SKM-1 treated with dmso at 0.1 percent for 144 hours (cell line): ENCODE measurements around the gene NPAS2.
A peak's percentile ranks its signal among the peaks of the same experiment; 100 is the strongest.

Experiments used
- DNase-seq: peaks from one replicate; lab custom pipeline; 2025; ENCODE audit not compliant: unreplicated experiment; lab: John Stamatoyannopoulos, UW

The NPAS2 gene

DNA sequence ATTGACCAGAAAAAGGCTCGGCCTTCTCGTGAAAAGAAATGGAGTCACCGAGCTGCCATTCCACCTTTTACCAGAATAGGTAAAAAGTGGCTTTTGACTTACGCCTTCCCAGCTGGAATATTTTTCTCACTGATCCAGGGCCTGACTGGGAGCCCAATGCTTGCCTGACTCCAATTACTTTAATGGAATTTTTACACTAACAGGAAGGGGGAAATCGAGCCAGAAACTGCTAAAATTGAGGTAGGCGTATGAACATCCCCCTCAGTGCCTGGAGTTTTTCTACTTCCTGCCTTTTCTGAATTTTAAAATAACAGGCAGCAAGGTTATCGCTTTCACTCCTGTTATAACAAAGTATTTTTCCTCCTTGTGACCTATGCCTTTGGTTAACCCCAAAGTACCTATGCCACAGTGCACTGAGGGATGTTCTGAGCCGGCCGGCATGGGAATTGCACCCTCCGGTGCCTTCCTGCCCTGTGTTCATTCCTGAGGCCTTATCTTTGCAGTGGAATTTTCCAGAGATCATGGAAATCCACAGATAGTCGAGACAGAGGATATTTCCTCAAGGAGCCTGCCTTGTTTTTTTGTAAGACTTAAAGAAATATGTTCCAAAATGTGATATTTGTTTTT lies 163.9 kb downstream of the NPAS2 start:
- DNase-seq = no peak

DNA sequence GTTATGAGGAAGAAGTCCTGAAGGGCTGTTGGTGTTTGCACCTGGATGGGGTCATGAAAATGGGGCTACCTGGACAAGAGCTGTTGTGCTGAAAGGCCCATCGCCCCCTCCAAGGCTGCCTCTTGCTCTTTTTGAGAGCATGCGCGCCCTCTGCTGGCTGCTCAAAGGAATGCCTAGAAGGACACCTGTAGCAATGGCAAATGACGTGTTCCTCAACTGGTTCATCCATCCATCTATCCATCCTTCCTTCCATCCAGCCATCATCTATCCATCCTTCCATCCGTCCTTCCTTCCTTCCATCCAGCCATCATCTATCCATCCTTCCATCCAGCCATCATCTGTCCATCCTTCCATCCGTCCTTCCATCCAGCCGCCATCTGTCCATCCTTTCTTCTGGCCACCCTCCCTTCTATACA lies 165.0 kb downstream of the NPAS2 start:
- peak; percentile 58 for DNase-seq

DNA sequence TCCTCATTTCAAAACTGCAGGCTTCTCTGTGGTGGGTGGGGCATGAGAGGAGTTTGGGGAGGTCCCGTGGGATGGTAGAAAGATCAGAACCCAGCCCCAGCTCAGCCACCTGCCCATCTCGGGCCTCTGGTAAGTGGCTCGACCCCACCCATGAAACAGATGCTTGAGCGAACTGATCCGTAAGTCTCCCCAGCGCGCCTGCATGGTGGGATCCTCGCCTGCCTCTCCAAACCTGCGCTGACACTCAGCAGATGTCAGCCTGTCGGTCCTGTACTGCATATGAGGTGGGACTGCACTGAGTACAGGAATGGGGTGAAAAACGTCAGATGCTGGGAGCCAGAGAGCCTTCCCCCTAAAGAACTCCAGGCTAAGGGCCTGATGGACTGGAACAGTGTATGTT lies 166.2 kb downstream of the NPAS2 start:
- DNase-seq = no peak

DNA sequence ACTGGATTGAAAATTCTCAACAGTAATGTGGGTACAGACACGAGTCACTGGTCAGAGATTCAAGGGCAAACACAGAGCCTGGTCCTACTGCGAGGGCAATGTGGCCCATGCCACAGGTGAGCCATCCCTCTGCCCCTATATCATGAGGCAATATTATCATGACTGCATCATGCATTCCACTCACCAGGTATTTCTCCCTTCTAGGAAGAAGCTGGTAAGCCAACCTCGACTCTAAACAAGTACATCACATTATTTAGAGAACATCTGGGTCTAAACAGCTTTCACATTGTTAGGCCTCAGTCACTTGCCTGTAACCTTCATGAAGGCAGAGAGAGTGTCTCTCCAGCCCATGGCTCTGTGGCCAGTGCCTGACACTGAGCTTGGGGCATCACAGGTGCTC lies 167.6 kb downstream of the NPAS2 start:
- no peak for DNase-seq

DNA sequence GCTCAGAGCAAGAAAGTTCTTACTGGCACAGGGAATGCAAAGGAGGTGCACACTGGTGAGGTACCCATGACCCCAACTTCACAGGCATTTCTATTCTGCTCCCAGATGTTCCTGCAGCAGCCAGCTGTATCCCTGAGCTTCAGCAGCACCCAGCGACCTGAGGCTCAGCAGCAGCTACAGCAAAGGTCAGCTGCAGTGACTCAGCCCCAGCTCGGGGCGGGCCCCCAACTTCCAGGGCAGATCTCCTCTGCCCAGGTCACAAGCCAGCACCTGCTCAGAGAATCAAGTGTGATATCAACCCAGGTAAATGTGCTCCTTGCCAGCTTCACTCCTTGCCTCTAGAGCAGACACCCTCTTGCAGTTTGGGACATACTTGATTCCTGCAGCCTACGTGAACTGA lies 168.0 kb downstream of the NPAS2 start:
- DNase-seq = no peak

DNA sequence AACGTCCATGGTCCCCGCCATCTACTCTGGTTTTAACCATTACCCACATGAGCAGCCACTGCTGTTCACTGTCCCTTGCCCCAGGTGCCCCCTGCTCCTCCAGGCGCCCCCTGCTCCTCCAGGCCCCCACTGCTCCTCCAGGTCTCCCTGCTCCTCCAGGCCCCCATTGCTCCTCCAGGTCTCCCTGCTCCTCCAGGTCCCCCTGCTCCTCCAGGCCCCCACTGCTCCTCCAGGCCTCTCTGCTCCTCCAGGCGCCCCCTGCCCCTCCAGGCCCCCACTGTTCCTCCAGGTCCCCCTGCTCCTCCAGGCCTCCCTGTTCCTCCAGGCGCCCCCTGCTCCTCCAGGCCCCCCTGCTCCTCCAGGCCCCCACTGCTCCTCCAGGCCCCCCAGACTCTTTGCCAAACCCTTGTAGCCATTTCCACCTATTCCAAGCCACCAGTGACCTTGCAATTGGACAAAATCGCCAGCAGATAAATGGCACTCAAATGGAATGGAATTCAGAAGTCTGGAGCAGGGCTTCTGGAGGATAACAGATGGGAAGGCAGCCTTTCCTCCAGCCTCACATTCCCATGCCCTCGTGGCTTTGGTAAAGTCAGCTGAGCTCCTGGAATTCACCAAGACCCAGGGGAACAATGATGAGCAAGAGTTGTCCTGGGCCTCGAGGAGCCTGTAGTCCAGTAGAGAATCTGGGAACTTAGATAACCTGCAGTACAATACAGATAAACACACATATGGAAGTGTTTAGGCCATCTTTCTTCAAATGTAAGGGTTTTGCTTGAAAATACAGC lies 168.9 kb downstream of the NPAS2 start:
- DNase-seq = no peak

DNA sequence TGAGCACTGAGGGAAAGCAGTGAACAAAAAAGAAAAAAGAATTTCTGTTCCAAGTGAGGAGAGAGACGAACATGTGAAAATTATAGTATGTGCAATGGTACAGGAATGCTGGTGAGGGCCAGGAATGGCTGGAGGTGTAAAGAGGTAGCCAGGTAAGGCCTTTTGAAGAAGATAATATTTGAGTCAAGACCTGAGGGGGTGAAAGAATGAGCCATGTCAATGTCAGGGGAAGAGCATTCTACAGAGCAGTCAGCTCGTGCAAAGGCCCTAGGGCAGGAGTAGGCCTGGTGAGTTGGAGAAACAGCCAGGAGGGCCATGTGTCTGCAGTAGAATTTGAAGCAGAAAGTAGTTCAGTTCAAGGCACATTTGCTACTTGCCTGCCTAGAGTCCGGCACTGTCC lies 169.7 kb downstream of the NPAS2 start:
- DNase-seq = no peak

DNA sequence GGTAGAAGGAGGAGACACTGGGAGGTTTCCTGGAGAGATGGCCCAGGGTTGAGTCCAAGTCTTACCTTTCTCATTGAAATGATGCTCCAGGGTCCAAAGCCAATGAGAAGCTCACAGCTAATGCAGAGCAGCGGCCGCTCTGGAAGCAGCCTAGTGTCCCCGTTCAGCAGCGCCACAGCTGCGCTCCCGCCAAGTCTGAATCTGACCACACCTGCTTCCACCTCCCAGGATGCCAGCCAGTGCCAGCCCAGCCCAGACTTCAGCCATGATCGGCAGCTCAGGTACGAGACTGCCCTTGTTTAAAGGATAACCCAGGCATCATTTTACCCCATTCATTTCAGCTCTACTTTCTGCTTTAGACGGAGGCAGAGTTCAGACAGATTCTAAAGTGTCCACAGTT lies 170.2 kb downstream of the NPAS2 start:
- DNase-seq = no peak

DNA sequence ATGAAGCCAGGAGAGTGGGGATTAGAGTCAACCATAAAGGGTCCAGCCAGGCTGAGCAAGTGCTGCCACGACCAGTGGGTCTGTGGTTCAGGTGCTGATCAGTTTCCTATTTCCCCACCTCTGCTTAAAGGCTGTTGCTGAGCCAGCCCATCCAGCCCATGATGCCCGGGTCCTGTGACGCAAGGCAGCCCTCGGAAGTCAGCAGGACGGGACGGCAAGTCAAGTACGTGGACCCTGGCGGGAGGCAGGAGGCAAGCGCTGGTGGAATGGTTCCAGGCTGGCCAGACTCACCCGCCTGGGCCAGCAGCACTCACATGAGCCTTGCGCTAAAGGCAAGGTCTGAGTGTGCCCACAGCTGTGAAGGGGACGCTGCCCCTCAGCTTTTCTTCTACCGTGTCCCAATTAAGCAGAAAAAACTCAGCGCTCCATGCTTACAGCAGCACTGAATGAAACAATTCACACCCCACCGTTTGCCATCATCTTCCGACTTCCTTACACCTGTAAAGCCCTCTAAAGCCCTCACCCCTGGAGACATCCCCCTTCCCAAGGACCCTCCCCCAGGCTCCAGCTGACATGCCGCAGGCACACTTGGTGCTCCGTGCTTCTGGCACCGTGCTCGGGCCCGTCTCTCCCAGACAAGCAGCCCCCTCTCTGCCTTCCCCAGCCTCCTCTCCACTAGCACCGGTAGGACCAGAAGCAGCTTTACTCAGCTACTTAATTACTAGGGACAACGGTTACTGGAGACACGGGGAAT lies 170.9 kb downstream of the NPAS2 start:
- no peak for DNase-seq

DNA sequence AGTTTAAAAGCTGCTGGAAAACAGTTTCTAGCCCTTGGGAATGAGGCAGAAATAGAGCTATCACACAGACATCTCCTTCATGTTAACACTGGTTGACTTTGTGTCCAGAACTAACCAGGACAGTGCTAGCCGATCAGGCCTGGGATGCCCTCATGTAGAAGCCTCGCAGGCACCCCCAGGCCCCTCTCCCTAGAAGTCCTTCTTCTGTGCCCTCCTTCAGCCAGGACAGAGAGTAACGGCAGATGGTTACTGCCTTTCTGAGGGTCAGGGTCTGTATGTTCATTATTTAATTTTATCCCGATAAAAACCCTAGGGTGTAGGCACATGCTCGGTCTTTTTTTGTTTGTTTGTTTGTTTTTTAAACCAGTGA lies 171.4 kb downstream of the NPAS2 start:
- no peak for DNase-seq

DNA sequence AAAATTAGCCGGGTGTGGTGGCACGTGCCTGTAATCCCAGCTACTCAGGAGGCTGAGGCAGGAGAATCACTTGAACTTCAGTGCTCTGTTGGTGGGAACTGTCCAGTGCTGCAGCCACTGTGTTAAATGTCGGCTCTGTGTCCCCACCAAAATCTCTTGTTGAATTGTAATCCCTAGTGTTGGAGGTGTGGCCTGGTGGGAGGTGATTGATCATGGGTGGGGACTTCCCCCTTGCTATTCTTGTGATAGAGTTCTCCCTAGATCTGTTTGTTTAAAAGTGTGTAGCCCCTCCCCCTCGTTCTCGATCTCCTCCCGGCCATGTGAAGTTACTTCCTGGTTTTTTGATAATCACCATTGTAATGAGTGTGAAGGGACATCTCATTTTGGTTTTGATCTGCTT lies 172.3 kb downstream of the NPAS2 start:
- DNase-seq = no peak

DNA sequence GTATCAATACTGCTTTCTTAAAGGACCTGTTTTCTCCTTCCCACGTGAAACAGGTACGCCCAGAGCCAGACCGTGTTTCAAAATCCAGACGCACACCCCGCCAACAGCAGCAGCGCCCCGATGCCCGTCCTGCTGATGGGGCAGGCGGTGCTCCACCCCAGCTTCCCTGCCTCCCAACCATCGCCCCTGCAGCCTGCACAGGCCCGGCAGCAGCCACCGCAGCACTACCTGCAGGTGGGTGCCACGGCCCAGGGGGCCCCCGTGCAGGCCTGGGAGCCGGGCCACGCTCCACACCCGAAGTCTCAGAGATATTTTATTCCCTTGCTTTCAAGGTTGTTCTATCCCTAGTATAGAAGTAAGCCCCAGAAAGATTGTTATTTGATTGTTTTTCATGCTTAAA lies 173.4 kb downstream of the NPAS2 start:
- no peak for DNase-seq

DNA sequence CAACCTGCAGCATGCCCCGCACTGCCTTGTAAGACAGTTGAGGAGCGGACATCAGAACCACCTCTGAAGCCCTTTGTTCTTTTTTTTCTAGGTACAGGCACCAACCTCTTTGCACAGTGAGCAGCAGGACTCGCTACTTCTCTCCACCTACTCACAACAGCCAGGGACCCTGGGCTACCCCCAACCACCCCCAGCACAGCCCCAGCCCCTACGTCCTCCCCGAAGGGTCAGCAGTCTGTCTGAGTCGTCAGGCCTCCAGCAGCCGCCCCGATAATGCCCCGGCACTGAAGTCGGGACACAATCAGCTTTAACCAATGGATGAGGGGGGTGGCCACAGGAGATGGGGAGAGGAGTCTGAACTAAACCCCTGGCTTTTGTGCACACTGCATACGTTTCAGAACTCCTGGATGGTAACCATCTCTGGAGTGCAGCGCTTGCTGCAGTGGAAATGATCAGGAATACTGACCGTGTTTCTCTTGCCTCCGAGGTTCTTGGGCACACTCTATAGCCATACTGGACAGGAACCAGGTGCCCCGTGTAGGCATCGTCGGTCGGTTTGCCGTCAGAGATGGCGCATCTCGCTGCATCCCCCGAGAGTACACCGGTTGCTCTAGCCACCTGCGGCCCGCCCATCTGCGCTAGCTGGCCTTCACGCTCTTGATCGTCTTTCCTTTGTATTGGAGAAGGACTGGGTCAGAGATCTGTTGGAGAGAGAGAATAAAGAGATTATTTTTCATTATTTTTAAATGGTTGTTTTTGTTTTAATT lies 175.6 kb downstream of the NPAS2 start:
- no peak for DNase-seq

DNA sequence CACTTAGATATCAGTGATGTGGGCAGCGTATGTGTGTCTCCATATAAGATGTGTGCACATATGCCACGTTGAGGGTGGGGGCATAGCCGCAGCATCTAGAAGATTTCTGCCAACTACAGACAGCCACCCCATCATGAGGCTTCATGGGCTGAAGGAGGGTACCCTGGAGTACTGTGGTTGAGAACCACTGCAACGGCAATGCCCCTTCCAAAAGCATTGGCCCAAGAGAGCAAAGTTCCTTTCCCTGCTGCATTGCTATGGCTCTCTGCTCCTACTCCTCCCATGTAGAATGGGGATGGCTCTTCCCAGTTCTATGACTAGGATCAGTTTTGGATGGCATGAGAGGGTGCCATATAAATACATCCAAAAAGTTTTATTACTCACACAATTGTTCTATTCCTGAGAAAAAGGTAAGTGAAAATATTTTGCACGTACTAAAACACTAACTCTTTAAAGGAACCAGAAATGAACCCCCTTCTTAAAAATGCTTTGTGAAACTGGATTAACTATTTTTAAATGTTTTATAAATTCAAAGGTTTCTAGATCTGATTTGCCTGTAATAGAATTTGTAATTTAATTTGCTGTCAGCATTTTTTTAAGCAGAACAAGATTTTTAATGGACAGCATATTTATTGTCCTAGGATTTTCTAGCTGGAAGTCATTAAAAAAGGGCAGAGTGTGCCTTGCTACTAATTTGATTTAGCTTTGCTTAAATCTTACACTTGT lies 177.7 kb downstream of the NPAS2 start:
- no peak for DNase-seq

DNA sequence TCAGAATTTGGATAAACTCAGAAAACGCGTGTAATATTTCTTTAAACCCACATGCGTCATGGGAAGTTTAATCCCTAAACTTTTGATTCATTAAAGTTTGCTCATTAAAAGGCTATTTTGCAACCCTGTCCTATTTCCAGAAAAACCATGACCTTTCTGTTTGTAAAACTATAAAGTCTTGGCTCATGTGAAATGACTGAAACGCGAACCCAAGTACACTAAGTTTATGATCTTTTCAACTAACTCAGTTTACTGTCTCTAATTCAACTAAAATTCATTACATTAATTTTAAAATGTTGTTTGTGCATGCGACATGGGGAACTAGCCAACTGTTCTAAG lies 178.3 kb downstream of the NPAS2 start:
- no peak for DNase-seq

DNA sequence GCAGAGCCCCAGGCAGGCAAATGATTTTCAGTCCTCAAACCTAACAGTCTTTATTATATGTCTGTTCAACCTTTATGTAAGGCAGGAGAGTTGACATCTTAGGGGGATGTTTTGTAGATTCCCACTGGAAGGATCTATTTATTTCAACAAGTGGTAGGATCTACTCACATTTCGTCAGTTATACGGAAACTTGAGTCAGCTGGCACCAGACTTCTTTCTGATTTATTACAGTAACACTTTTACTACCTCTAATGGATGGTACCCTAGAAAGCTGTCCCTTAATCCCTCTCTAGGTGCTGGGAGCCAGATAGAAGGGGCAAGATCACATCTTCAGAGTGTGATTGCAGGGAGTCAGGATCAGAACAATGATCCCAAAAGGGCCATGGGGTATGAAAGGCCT lies 180.1 kb downstream of the NPAS2 start:
- no peak for DNase-seq

DNA sequence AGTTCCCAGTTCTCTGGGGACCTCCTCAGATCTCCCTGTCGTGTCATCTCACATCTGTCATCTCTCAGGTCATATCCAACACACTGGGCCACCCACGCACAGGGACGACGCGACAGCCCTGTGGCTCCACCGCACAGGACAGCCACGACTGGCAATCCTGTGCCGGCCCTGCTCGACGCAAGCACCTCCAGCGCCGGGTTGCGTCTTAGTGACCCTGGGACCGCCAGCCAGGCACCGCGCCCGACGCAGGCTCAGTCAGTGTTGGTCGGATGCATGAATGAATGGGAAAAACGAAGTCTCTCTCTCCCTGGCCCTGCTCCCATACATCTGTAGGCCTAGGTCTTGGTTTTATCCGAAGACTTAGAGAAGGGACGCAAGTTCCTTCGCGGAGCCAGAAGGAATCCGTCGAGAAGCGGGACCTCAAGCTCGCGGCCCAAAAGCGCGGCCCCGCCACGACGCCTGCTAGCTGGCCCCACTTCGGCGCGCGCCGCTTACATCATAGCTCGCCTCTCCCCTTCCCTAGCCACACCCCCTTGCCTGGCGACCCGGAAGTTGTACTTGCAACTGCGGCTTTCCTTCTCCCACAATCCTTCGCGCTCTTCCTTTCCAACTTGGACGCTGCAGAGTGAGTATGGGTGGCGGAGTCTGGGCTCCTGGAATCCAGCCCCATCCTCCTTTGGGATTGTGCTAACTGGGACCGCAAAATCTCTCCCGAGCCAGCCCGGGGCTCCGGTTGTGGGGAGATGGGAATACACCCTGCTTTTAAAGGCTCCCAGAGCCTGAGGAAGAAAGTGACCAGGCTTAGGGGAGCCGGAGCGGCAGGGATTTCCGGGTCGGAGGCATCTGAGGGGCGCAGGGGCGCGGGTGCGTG lies 182.0 kb downstream of the NPAS2 start, which contains the start of gene RPL31:
RPL31 (plus strand) TSS at position 599 of the 871 bp plus-strand sequence. CDS start 413 bp downstream, outside the sequence.
- DNase-seq = peak; percentile 98

DNA sequence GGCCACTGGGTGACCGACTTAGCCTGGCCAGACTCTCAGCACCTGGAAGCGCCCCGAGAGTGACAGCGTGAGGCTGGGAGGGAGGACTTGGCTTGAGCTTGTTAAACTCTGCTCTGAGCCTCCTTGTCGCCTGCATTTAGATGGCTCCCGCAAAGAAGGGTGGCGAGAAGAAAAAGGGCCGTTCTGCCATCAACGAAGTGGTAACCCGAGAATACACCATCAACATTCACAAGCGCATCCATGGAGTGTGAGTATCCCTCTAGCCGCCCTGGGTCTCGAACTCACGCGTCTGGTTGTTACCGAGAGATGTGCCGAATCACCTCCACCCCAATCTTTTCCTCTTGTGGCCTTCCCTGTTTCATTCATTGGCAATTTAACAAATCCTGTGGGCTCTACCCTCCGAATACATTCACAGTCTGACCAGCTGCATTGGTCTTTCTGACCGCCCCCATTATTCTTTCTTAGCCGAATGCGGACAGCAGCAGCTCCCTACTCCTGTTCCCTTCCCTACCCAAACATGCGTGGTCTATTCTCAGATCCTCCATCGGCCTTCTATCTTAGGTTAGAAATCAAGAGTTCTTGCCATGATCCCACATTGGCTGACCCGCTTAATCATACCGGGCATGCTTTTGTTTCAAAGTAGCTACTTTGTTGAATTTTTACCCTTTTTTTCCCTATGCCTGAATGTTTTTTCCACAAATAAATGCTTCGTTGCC lies 182.8 kb downstream of the NPAS2 start:
- peak; percentile 20 for DNase-seq

DNA sequence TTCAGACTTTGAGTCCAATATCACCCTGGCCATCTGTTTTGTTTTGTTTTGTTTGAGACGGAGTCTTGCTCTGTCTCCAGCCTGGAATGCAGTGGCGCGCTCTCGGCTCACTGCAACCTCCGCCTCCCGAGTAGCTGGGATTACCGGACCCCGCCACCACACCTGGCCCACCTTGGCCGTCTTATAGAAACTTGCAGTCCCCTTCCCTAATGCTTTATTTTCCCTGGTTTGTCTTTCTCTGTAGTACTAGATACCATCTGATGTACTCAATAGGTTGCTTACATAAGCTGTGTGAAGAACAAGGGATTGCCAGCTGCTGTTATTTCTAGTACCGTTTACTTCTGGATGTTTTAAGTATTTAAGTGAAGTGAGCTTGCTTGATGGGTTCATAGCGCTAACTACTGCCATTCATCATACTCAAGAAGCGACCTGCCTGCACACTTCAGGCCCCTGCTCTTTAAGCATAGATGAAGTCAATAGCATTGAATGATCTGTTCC lies 183.4 kb downstream of the NPAS2 start:
- no peak for DNase-seq
